HG03175 (cell line): ENCODE measurements around the gene PPP2R5A.

ENCODE experiments used
- ATAC-seq: cut with Tn5 transposase; IDR thresholded peaks from one replicate; pipeline ENCODE4 v1.9.1; 2021; ENCODE audit warnings: mild to moderate bottlenecking, moderate library complexity; ENCODE audit not compliant: unreplicated experiment

Gene PPP2R5A

DNA sequence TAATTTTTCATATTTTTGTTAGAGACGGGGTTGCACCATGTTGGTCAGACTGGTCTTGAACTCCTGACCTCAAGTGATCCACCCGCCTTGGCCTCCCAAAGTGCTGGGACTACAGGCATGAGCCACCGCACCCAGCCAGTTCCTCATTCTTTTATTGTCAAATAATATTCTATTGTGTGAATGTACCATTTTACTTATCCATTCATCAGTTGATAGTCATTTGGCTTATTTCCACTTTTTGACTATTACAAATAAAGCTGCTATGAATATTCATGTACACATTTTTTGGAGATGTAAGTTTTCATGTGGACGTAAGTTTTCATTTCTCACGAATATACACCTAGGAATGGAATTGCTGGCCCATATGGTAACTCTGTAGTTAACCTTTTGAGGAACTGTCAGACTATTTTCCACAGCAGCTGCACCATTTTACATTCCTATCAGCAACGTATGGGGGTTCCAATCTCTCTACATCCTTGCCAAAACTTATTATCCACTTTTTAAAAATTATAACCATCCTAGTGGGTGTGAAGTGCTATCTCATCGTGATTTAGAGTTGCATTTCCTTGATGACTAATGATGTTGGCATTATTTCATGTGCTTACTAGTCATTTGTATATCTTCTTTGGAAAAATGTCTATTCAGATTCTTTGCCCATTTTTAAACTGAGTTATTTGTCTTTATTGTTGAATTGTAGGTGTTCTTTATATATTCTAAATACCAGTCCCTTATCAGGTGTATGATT, 116.8 kb downstream of the PPP2R5A start:
- ATAC-seq, result no peak

DNA sequence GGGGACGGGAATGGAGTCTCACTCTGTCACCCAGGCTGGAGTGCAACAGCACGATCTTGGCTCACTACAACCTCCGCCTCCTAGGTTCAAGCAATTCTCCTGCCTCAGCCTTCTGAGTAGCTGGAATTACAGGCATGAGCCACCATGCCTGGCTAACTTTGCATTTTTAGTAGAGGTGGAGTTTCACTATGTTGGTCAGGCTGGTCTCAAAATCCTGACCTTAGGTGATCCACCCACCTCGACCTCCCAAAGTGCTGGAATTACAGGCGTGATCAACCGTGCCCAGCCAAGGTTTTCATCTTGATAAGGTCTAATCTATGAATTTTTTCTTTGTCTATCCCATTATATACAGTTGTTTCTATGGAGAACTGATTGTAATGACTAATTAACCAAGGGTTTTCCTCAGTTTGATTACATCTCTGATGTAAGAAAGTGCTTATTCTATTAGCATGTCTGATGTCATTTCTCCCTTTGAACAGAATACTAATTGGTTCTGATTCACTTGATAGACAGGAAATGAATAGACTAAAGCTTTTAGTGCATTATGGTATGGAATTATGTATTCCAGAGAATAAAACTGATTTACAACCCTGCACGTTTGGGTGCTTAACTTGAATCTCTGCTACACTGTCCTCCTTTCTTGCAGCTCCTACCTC, 117.6 kb downstream of the PPP2R5A start:
- no peak for ATAC-seq

- no peak for ATAC-seq
Measured at GRCh38 chr1:212410231-212410820, 125.1 kb downstream of the PPP2R5A start.
